Measurements from ENCODE around the gene RNF130. TPM values are rescaled to one million over a fixed set of nuclear protein-coding genes. Genes with fewer than 3 reads are reported as not detected.

The RNF130 gene
- total and polyA plus RNA-seq, 9 of the 15 experiments (the other 6 are each of a cell fraction or from before 2014, with no cell fraction given): 5.8 to 39.4 (median 27.1) TPM

DNA sequence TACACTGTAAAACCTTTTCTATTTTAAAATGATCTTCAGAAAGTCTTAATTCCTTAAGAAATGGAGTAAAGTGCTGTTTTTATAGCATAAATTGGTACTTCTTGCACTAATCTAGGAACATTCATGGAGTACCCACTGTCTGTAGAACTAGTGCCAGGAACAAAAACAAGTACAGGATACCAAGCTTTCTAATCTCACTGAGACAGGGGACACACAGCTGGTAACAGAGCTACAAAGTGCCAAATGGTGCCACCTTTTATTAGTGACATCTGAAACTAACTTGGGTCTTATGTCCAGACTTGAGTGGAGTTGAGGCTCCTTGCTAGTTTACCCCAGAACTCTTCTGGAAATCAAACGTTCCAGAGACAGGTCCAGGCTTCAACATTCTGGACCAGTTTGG lies 57.9 kb downstream of the RNF130 start:
- Histone ChIP-seq H3K27ac (ENCODE audit: extremely low read depth, low read depth, low read length) (no peak overlapping the region), H4K20me1 (replicated peaks; ENCODE audit: control insufficient read depth, insufficient read depth, low read length) (no peaks in the 10 kb centered on the region), H3K9ac (ENCODE audit: insufficient read depth in 1 of 2, low read depth in 2 of 2, low read length in 2 of 2) (no peak overlapping the region), H3K9me3 (replicated peaks; ENCODE audit: control insufficient read depth, insufficient read depth, low read depth, low read length) (no peaks in the 10 kb centered on the region), H3K4me2 (ENCODE audit: insufficient read depth, low read length) (no peak overlapping the region), H3K4me3 (no peak overlapping the region), H3K79me2 (ENCODE audit: control insufficient read depth, insufficient read depth, low read length) (no peaks in the 10 kb centered on the region), H2AFZ (ENCODE audit: low read depth, low read length) (no peak overlapping the region), H3K36me3 (ENCODE audit: control insufficient read depth, insufficient read depth, low read length) (peaks cover 2% of the 10 kb centered on the region; the same call in 1 of the 3 replicates), H3K9me1 (ENCODE audit: control insufficient read depth, insufficient read depth, low read length) (no peaks in the 10 kb centered on the region), H3K27me3 (ENCODE audit: control insufficient read depth in 2 of 2, insufficient read depth in 2 of 2, low read length in 2 of 2) (no peaks in the 10 kb centered on the region), H3K4me1 (replicated peaks in 1 of 2; ENCODE audit: control insufficient read depth in 2 of 2, insufficient read depth in 2 of 2, low read length in 2 of 2) (peaks cover under 1 to 3% of the 10 kb centered on the region in 2 experiments; a peak in 2 of 5 replicates)
- ChIA-PET POLR2A (no interaction called here), CTCF (ENCODE audit: low intra/inter-chr PET ratio) (no interaction called here)
- 0% methylated on average over 1 of the region's 1 CpG for WGBS (ENCODE audit: insufficient coverage, low coverage, missing lambda C conversion rate)
- FAIRE-seq (no peak), DNase-seq (ENCODE audit: extremely low read depth in 1 of 4, low spot score in 3 of 4) (no peak), ATAC-seq (no peak)
- BruUV-seq (replicated peaks): no TSS peak
- in situ Hi-C loops (cut with MboI): no loop called here
- TF ChIP-seq STAT5A (IDR thresholded peaks at IDR 0.05; ENCODE audit: borderline replicate concordance, low read length) (no peak), ZNF212 (CRISPR knock-in tag; IDR thresholded peaks at IDR 0.05) (no peak), ZC3H11A (IDR thresholded peaks at IDR 0.05; ENCODE audit: low read depth, low read length) (no peak), BRD9 (IDR thresholded peaks at IDR 0.05; ENCODE audit: low read depth, partially characterized antibody) (no peak), CAMTA2 (CRISPR knock-in tag; conservative IDR thresholded peaks at IDR 0.05) (no peak), RAD51 (IDR thresholded peaks at IDR 0.05; ENCODE audit: borderline replicate concordance, low read depth) (no peak), NFXL1 (CRISPR knock-in tag; IDR thresholded peaks at IDR 0.05) (no peak), ZNF263 (CRISPR knock-in tag; IDR thresholded peaks at IDR 0.05; ENCODE audit: borderline replicate concordance) (no peak), PTTG1 (tag; IDR thresholded peaks at IDR 0.05; ENCODE audit: low read depth) (no peak), SRF (CRISPR knock-in tag; IDR thresholded peaks at IDR 0.05) (no peak), JUNB (CRISPR knock-in tag; conservative IDR thresholded peaks at IDR 0.05) (no peak)
- TF ChIP-seq, protein P1, sequence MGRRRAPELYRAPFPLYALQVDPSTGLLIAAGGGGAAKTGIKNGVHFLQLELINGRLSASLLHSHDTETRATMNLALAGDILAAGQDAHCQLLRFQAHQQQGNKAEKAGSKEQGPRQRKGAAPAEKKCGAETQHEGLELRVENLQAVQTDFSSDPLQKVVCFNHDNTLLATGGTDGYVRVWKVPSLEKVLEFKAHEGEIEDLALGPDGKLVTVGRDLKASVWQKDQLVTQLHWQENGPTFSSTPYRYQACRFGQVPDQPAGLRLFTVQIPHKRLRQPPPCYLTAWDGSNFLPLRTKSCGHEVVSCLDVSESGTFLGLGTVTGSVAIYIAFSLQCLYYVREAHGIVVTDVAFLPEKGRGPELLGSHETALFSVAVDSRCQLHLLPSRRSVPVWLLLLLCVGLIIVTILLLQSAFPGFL (CRISPR knock-in tag; IDR thresholded peaks at IDR 0.05): no peak
- TF ChIP-seq, protein P2, sequence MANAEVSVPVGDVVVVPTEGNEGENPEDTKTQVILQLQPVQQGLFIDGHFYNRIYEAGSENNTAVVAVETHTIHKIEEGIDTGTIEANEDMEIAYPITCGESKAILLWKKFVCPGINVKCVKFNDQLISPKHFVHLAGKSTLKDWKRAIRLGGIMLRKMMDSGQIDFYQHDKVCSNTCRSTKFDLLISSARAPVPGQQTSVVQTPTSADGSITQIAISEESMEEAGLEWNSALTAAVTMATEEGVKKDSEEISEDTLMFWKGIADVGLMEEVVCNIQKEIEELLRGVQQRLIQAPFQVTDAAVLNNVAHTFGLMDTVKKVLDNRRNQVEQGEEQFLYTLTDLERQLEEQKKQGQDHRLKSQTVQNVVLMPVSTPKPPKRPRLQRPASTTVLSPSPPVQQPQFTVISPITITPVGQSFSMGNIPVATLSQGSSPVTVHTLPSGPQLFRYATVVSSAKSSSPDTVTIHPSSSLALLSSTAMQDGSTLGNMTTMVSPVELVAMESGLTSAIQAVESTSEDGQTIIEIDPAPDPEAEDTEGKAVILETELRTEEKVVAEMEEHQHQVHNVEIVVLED (CRISPR knock-in tag; IDR thresholded peaks at IDR 0.05): no peak
- intact Hi-C loops (cut with micrococcal nuclease): no loop called here
